Activated effector memory CD4-positive, alpha-beta T cell treated with Interleukin-2 at 50 U/mL for 16 hours (primary cell): ENCODE results near the gene MAPK11.

Source experiments
- DNase-seq: peaks from one replicate; pipeline ENCODE4 v3.0.0-alpha.2; 2020

Gene MAPK11

DNA sequence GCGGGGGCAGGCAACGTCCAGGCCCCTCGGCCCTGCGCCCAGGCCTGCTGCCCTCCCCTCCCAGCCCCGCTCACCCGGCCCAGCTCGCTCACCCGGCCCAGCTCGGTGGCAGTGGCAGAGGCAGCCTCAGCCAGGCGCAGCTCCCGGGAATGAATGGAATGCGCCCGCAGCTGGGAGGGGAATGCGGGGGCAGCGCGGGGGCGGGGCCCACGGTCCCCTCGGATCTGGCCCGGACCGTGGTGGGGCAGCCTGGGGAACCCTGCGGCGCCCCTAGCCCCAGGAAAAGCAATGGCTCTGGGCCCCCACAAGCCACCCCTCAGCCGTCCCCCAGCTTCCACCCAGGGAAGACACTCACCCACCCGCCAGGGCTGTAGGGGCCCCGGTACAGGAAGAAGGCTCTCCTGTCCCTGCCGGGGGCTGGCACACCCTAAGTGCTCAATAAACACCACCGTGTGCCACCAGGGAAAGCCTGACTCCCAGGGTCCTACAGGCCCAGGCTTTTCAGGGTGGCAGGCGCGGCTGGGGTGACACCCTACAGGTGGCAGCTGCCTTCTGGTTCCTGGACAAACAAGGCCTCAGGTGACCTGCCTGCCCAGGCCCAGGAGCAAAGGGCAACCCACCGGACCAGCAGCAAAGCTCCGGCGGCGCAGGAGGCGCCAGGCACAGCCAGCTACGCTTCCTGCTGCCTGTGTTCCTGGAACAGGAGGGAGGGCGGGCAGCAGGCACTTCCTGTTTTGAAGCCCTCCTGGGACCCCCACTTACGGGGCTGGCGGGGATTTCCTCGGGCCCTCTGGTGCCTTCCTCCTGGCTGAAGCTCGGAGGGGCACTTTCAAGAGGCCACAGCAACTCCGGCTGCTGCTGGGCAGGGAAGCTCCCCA, 23.5 kb upstream of the MAPK11 start:
- DNase-seq, result no peak

GRCh38 chr22:50292643-50293440, 22.7 kb upstream of the MAPK11 start:
- DNase-seq, result no peak

- DNase-seq, result no peak
These were observed 19.9 kb upstream of the MAPK11 start for GRCh38 chr22:50289942-50290630.

DNA sequence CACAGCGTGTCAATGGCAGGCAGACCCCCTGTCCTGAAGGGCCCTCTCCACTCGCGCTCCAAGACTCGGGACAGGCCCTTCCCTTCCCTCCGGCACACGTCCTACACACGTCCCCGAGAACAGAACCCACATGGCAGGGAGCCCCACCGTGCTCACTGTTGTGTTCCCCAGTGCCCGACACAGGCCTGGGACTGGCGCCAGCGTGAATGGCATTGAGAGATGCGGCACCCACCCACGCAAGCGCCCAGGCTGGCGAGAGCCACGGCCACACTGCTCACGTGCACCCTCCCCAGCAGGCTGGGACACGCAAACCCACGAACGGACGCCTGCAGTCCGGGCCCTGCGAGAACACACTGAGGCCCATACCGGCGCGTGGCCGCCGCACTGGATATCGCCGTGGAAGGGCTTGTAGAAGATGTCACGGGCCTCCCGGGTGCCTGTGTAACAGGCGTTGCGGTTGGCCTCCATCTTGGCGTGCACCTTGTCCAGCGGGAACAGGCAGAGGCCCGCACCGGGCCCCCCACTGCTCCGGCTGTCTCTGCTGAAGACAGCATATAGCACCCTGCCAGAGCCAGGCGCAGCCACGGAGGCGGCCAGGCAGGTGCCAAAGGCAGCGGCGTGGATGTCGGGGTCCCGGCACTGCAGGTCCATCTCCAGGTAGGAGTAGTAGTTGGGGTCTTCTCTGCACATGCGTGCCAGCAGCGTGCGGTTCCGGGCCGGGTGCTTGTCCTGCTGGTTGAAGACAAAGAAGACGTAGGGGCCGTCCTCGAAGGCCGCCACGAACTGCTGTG, 19.2 kb upstream of the MAPK11 start:
- no peak for DNase-seq

DNA sequence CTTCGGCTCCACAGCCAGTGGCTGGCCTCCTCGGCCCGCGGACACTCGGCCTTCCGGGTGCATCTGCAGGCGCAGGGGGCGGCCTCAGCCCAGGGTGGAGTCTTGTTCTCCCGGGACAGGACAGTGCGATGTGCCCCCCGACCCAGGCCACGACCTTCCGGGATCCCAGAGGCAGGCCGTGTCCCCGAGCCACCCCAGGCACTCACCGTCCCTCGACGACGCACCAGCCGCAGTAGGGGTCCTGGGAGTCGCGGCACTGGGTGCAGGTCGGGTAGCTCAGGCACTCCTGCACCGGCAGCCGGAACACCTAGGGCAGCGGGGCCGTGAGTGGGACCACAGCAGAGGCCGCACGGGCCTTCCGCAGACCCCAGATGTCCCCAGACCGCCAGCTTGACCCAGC, 17.6 kb upstream of the MAPK11 start:
- no peak for DNase-seq

DNA sequence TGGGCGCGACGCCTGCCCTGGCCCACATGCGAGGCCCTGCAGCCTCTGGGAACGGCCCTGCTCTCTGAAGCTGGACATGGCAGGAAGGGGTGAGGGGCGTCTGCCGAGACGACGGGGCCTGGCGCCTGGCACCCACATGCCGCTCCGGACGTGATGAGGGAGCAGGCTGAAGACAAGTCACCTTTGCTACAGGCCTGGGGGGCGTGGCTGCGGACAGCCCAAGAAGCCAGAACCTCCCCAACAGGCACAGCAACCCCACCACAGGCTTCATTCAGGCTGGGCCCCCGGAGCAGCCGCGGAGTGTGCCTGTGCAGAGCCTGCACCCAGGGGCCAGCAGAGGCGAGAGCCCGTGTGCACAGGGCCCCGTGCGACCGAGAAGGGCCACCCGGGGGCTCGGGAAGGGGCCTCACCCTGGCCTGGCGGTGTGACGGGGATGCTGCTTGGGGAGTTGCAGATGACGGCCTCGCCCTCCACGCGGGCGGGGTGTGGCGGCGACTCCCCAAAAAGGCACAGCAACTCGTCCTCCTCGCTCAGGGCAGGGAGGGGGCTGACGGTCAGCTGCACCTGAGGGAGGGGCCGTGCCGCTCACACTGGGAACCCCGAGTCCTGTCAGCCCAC, 16.6 kb upstream of the MAPK11 start:
- DNase-seq, result no peak

GRCh38 chr22:50286275-50286674, 16.1 kb upstream of the MAPK11 start:
- DNase-seq, result no peak

DNA sequence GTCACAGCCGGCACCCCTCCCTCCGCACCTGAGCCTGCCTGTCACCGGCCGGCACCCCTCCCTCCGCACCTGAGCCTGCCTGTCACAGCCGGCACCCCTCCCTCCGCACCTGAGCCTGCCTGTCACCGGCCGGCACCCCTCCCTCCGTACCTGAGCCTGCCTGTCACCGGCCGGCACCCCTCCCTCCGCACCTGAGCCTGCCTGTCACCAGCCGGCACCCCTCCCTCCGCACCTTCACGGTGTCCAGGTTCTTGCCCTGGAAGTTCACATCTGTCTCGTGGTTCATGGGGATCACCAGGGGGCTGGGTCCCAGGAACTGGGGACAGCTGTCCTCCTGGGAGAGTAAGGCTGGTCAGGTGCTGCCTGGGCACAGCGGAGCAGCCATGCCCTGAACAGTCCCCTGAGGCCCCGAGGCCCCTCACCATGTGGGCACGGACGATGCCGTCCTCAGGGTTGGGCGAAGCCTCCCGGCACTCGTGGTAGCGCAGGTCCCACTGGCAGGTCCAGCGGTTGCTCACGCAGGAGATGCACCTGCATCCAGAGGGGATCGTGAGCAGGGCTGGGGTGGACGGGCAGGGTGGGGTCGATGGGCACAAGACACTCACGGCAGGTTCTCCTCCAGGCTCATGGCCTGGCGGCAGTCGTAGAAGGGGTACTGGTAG, 15.5 kb upstream of the MAPK11 start:
- no peak for DNase-seq

- no peak for DNase-seq
These were observed 14.3 kb upstream of the MAPK11 start for GRCh38 chr22:50284479-50284878.

GRCh38 chr22:50283821-50284220, 13.6 kb upstream of the MAPK11 start:
- DNase-seq, result no peak

DNA sequence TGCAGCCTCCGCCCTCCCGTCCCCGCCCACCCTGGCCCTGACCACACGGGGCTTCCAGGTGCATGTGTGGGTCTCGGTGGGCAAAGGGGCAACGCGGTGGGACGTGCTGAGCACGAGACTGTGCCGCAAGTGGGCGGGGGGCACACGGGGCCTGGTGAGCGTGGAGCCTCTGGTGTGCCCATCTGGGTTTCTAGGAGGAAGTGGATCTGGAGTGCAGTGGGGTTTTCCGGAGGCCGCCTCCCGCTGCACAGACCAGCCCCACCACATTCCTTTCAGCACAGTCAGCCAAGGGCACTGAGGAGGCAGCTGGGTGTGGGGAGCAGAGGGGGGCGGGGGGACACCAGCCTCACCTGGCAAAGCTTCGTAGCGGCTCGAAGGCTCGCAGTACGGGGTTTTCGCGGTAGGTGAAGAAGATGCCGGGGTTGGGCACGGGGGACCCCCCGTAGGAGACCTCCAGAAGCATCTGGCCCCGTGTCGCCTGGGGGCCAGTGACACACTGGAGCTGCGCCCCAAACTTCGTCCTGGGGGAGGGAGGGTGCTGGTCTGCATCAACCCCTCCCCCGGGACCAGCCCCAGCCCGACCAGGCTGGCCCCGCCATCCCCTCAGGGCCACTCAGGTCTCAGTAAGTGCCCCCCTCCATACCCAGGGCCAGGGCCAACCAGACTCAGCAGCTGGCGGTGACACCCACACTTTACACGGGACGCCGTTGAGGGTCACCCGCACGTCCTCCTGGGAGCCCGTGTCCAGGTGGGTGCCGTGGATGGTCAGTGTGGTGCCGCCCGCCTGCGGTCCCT, 12.4 kb upstream of the MAPK11 start:
- no peak for DNase-seq

DNA sequence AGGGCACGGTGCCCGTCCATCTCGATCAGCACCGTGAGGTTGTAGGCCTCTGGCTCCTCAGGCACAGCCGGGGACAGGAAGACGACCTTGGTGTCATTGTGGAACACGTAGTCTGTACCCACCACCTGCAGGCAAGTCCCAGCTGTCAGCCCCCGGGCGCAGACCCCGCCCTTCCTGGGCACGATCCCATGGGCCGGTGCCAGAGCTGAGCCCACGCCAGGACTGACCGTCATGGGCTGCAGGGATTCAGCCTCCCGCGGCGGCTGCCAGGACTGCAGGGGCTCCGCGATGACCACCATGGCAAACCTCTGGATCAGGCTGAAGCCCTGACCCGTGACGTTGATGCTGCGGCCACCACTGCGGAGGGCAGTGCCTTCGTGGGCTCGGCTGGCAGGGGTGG, 11.8 kb upstream of the MAPK11 start:
- no peak for DNase-seq

DNA sequence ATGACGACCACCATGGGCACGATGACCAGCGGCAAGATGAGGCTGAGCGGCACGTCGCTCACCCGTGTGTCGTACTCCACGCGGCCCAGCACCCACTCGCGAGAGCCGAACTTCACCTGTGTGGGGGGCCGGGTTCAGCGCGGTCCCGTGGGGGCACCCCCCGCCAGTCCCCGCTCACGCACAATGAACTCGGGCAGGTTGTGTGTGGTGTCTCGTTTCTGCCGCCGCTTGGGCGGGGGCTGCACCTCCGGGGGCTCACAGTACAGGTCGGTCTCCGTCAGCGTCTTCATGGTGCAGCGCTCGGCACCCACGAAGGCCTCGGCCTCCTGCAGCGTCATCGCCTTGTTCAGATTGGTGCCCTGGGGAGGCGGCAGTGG, 11.2 kb upstream of the MAPK11 start:
- DNase-seq, result no peak

DNA sequence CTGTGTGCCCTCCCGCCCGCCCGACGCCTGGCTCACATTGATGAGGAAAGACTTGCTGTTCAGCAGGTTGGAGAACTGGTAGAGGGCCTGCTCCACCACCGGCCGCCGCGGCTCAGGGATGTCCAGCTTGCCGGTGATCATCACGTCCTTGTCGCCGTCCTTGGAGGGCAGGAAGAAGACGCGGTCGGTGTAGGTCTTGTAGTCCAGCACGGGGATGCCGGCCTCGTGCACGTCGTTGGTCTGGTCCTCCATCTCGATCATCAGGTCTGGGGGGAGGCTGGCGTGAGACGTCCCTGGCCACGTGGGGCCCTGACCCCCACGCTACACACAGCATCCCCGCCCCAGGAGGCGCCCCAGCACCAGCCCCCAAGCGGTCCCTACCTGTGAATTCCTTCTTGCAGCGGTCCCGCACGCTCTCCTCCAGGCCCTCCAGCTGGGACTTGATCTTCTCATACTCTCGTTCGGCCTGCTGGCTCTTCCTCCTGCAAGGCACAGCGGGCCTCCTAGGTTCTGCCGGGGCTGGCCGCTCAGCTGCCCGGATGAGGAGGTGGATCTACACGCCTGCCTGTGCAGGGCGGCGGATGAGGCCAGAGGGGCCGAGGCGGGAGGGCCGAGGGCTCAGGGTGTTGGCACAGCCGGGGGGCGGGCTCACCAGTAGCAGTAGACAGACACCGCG, 10.7 kb upstream of the MAPK11 start:
- DNase-seq, result no peak

DNA sequence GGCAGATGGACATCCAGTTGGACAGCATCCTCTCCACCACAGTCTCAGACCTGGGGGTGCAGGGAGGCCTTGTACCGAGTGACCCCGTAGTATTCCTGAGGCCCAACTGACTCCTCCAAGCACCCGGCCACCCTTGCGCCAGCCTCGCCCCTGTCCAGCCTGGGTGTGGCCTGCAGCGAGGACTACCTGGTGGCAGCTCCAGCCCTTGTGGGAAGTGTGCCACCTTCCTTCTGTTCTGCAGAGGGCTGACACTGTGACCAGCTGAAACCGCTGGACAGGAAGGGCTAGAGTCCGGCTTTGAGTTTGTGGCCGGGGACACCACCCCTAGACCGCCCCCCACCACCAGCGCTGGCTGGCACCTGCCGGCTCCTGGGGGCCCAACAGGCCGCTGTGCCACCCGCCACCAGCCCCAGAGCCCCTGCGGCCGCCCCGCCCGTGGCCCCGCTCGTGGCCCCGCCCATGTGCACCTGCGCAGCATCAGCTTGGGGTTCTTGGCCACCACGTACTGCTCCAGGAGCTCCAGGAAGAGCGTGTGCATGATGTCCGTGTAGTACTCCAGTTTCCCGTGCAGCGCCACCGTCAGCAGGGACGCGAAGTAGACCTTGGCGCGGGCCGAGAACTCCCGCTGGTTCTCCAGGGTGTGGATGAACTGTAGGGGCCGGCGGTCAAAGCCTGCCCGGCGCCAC, 10.0 kb upstream of the MAPK11 start:
- DNase-seq, result no peak

DNA sequence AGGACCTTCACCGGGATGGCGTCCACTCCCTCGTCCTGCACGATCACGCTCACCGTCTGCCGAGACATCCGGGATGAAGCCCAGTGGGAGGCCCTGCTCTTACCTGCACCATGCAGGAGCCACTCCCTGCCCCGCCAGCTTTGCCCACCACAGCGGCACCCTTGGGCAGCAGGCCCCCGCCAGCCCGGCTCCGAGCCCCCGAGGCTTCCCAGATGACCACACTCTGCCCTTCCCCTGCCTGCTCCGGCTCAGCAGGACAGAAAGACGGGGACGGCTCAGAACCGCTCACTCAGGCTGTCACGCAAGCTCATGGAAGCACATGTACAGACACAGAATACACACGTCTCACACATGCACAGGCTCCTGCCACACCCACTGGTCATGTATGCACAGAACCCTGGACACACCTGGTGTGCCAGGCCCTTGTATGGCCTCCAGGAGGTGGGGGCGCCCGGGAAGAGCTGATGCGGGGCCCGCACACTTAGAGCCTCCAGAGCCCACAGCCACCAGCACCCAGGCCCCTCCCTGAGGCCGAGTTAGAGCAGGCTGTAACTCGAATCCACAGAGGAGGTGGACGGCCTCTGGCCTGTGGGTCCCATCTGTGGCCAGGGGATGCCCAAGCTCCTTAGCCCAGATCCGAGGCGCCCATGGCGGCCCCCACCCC, 8.9 kb upstream of the MAPK11 start:
- DNase-seq, result no peak

GRCh38 chr22:50278461-50278860, 8.3 kb upstream of the MAPK11 start:
- no peak for DNase-seq

- no peak for DNase-seq
These were observed 7.6 kb upstream of the MAPK11 start for GRCh38 chr22:50277761-50278160.

GRCh38 chr22:50276143-50276542, 6.0 kb upstream of the MAPK11 start:
- DNase-seq, result no peak
